ENCODE data around the gene ADGRG1. TPM values are rescaled to one million over a fixed set of nuclear protein-coding genes. Genes with fewer than 3 reads are reported as not detected.

ADGRG1 gene
- total RNA-seq, 2 donors from 2014 or later, result 0.64 TPM

DNA sequence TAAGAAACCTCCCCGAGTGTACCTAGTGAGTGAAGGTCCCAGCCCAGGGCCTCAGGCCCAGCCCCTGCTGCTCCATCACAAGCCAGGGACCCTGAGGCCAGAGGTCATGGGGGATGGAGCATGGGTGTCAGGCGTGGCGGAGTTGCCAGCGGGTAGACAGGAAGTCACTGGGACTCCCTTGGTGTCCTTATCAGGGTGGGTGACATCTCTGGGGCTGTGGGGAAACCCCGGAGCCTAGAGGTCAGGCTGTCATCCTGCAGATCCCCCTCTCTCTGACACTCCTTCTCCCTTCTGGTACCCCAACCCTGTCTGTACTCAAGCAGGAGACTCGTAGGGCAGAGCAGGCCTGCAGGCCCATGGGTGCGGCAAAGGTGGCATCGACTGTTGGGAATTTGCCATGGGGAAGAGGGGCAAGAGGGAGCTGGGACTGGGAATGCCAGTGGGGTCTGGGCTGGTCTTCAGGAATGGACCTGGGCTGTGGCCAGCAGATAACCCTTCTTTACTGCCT lies 10.8 kb upstream of the ADGRG1 start:
- H3K4me1 Mint-ChIP-seq, result peaks cover 3% of the 10 kb centered on the region

DNA sequence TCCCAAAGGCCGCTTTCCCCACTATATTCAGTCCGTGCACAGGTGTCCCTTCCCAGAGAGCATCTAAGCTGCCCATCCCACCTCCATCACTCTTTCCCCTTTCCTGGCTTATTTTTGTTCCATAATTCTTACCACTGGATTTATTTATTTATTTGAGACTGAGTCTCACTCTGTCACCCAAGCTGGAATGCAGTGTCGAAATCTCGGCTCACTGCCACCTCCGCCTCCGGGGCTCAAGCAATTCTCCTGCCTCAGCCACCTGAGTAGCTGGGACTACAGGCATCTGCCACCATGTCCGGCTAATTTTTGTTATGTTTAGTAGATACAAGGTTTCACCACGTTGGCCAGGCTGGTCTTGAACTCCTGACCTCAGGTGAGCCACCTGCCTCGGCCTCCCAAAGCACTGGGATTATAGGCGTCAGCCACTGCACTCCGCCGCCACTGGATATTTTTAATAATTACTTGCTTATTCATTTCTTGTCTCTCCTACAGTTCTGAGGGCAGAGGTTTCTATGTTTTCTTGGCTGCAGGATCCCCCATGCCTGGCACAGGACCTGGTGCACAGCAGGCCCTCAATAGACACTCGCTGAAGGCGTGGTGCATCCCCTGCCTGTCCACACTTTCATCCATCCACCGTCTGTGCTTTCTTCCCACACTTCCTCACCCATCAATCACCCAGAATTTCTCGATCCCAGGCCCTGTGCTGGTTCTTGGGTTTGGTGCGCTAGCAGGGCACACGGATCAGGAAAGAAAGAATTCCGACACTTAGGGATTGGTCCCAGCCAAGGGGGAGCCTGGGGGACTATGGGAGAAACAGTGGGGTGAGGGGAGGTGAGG lies 9.9 kb upstream of the ADGRG1 start:
- Histone ChIP-seq H3K9me3 (ENCODE audit: control insufficient read depth, low read length) (no peaks in the 10 kb centered on the region), H3K27me3 (ENCODE audit: control insufficient read depth, insufficient read depth, low read length, poor library complexity, severe bottlenecking) (no peaks in the 10 kb centered on the region), H3K9ac (ENCODE audit: extremely low read depth, low read length, poor library complexity, severe bottlenecking) (no peak overlapping the region), H3K4me1 (ENCODE audit: control insufficient read depth, insufficient read depth, low read length) (no peaks in the 10 kb centered on the region), H3K4me3 (ENCODE audit: low read length) (no peak overlapping the region), H3K36me3 (ENCODE audit: control insufficient read depth, insufficient read depth, low read length) (no peaks in the 10 kb centered on the region), H3K27ac (ENCODE audit: low read depth, low read length) (no peak overlapping the region)
- Mint-ChIP-seq H3K36me3 (ENCODE audit: low read depth) (no peaks in the 10 kb centered on the region), H3K9me3 (no peaks in the 10 kb centered on the region), H3K27me3 (ENCODE audit: insufficient read depth) (no peaks in the 10 kb centered on the region), H3K27ac (no peak overlapping the region), H3K4me1 (peaks cover 3% of the 10 kb centered on the region), H3K4me3 (no peak overlapping the region)
- TF ChIP-seq, protein P1, sequence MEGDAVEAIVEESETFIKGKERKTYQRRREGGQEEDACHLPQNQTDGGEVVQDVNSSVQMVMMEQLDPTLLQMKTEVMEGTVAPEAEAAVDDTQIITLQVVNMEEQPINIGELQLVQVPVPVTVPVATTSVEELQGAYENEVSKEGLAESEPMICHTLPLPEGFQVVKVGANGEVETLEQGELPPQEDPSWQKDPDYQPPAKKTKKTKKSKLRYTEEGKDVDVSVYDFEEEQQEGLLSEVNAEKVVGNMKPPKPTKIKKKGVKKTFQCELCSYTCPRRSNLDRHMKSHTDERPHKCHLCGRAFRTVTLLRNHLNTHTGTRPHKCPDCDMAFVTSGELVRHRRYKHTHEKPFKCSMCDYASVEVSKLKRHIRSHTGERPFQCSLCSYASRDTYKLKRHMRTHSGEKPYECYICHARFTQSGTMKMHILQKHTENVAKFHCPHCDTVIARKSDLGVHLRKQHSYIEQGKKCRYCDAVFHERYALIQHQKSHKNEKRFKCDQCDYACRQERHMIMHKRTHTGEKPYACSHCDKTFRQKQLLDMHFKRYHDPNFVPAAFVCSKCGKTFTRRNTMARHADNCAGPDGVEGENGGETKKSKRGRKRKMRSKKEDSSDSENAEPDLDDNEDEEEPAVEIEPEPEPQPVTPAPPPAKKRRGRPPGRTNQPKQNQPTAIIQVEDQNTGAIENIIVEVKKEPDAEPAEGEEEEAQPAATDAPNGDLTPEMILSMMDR (conservative IDR thresholded peaks at IDR 0.05), result no peak
- 88 to 92% methylated on average over 14 to 19 of the region's 19 CpGs for WGBS, 2 experiments (ENCODE audit: insufficient coverage in 1 of 2, insufficient read length in 1 of 2)
- DNase-seq, result peak; percentile 42

More for the DNA sequence above, 10.8 kb upstream of the ADGRG1 start:
- no peaks in the 10 kb centered on the region for H3K9me3 ChIP-seq (ENCODE audit: control insufficient read depth, low read length)
- H3K9me3 Mint-ChIP-seq, result no peaks in the 10 kb centered on the region
- H3K4me3 ChIP-seq (ENCODE audit: low read length), result no peak overlapping the region
- no peak overlapping the region for H3K27ac Mint-ChIP-seq
- no peak overlapping the region for H3K4me3 Mint-ChIP-seq
- H3K4me1 ChIP-seq (ENCODE audit: control insufficient read depth, insufficient read depth, low read length), result no peaks in the 10 kb centered on the region
- H3K27ac ChIP-seq (ENCODE audit: low read depth, low read length), result no peak overlapping the region
- no peaks in the 10 kb centered on the region for H3K36me3 Mint-ChIP-seq (ENCODE audit: low read depth)
- WGBS, 2 experiments (ENCODE audit: insufficient coverage in 1 of 2, insufficient read length in 1 of 2), result 92 to 93% methylated on average over 5 to 8 of the region's 8 CpGs
- H3K36me3 ChIP-seq (ENCODE audit: control insufficient read depth, insufficient read depth, low read length), result no peaks in the 10 kb centered on the region
- H3K27me3 ChIP-seq (ENCODE audit: control insufficient read depth, insufficient read depth, low read length, poor library complexity, severe bottlenecking), result no peaks in the 10 kb centered on the region
- no peak overlapping the region for H3K9ac ChIP-seq (ENCODE audit: extremely low read depth, low read length, poor library complexity, severe bottlenecking)
- no peaks in the 10 kb centered on the region for H3K27me3 Mint-ChIP-seq (ENCODE audit: insufficient read depth)
- peak; percentile 37 for DNase-seq
- TF ChIP-seq, protein P1 (conservative IDR thresholded peaks at IDR 0.05), result no peak

DNA sequence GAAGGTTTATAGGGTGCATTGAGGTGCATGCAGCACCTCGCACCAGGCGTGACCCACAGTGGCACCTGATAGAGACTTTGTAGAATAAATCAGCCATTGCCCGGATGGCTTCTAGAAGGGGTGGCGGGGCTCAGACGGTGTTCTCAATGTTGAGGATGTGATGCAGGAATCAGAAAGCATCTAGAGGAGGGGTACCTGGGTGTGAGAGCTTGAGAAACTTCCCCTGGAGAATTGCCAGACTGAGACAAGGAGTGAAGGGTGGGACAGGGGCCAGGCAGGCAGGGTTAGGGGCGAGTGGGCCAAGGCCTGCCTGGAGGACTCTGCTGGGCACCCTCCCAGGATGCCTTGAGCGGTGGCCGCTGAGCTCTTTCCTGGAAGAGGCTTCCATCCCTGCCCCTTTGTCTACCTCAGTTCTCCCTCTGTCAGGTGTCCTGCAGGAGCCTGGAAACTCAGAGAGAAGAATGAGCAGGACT lies 9.3 kb upstream of the ADGRG1 start:
- no peaks in the 10 kb centered on the region for H3K36me3 ChIP-seq (ENCODE audit: control insufficient read depth, insufficient read depth, low read length)
- TF ChIP-seq, protein P1 (conservative IDR thresholded peaks at IDR 0.05), result no peak
- no peaks in the 10 kb centered on the region for H3K9me3 ChIP-seq (ENCODE audit: control insufficient read depth, low read length)
- H3K9ac ChIP-seq (ENCODE audit: extremely low read depth, low read length, poor library complexity, severe bottlenecking), result no peak overlapping the region
- Mint-ChIP-seq H3K4me3 (no peak overlapping the region), H3K27ac (no peak overlapping the region), H3K36me3 (ENCODE audit: low read depth) (no peaks in the 10 kb centered on the region), H3K9me3 (no peaks in the 10 kb centered on the region), H3K27me3 (ENCODE audit: insufficient read depth) (no peaks in the 10 kb centered on the region), H3K4me1 (peaks cover 3% of the 10 kb centered on the region)
- no peaks in the 10 kb centered on the region for H3K4me1 ChIP-seq (ENCODE audit: control insufficient read depth, insufficient read depth, low read length)
- DNase-seq, result peak; percentile 36
- no peak overlapping the region for H3K27ac ChIP-seq (ENCODE audit: low read depth, low read length)
- no peaks in the 10 kb centered on the region for H3K27me3 ChIP-seq (ENCODE audit: control insufficient read depth, insufficient read depth, low read length, poor library complexity, severe bottlenecking)
- 91 to 93% methylated on average over 6 to 8 of the region's 8 CpGs for WGBS, 2 experiments (ENCODE audit: insufficient coverage in 1 of 2, insufficient read length in 1 of 2)
- H3K4me3 ChIP-seq (ENCODE audit: low read length), result no peak overlapping the region

Data from endodermal cell (in vitro differentiated cells).